ENCODE measurements around the gene CDH13.

The CDH13 gene

DNA sequence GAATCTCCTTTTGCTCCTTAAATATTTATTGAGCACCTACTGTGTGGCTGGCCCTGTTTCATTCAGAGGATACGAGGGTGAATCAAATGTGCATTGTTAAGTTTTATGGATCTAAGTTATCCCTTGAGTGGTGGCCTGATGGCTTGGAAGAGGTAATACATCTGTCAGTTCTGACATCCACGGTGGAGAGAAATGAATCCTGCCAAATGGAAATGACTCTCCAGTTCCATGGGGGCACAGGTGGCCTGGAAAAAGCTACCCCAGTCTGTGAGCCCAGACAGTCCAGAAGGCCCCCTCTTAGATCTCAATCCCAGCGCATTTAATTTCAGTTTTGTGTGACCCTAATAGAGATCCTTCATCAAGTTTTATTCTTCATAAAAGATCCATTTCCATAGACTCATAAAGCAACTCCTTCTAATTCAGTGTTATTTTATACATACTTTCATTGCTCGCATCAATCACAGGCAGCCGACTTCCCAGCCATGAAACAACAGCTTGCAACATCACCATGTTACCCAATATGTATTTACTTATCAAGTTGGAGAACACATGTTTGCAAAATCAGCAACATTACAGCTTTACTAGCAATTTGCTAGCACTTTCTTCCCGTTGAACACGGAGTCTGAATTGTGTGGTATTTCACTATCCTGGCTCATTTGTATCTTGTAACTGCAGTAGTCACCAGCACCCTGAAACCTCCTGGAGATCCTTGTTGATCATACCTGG is 846.2 kb downstream of the CDH13 start:
- Histone ChIP-seq H3K79me1 (replicated peaks; ENCODE audit: low read length, poor library complexity, severe bottlenecking) (no peaks in the 10 kb centered on the region), H2AFZ (ENCODE audit: low read depth, low read length) (no peak overlapping the region), H3K4ac (ENCODE audit: low read depth in 1 of 2, low read length in 2 of 2) (no peak overlapping the region), H3K14ac (ENCODE audit: low read length in 2 of 2) (no peak overlapping the region), H3K36me3 (ENCODE audit: control insufficient read depth in 1 of 2, insufficient read depth in 2 of 2, low read depth in 1 of 2, low read length in 2 of 2) (no peaks in the 10 kb centered on the region), H3K4me2 (ENCODE audit: low read length, poor library complexity, severe bottlenecking) (no peak overlapping the region), H3K9me3 (ENCODE audit: control insufficient read depth, low read length) (no peaks in the 10 kb centered on the region), H4K91ac (ENCODE audit: low read length) (no peak overlapping the region), H2BK5ac (ENCODE audit: low read depth, low read length, poor library complexity, severe bottlenecking) (no peak overlapping the region), H4K8ac (ENCODE audit: low read length) (no peak overlapping the region), H2BK120ac (ENCODE audit: low read depth, low read length) (no peak overlapping the region), H2BK15ac (ENCODE audit: low read depth, poor library complexity, severe bottlenecking) (no peak overlapping the region), H3K9ac (ENCODE audit: low read length) (no peak overlapping the region), H3K23ac (ENCODE audit: low read length in 2 of 2) (no peak overlapping the region), H3K18ac (ENCODE audit: low read depth in 1 of 2, low read length in 2 of 2) (no peak overlapping the region), H2AK5ac (ENCODE audit: low read length, severe bottlenecking) (no peak overlapping the region), H2BK12ac (ENCODE audit: low read length in 2 of 2) (no peak overlapping the region), H3K4me1 (ENCODE audit: control insufficient read depth, insufficient read depth, low read depth, low read length) (peaks cover 13% of the 10 kb centered on the region), H3K27me3 (ENCODE audit: control insufficient read depth in 1 of 2, insufficient read depth in 1 of 2, low read length in 2 of 2) (no peaks in the 10 kb centered on the region), H3K4me3 (ENCODE audit: insufficient read depth in 1 of 2, low read depth in 1 of 2, low read length in 2 of 2) (no peak overlapping the region), H3K27ac (ENCODE audit: low read length, poor library complexity, severe bottlenecking) (no peak overlapping the region)
- WGBS, result 79% methylated on average over 7 of the region's 7 CpGs
- peak; percentile 19 for DNase-seq

DNA sequence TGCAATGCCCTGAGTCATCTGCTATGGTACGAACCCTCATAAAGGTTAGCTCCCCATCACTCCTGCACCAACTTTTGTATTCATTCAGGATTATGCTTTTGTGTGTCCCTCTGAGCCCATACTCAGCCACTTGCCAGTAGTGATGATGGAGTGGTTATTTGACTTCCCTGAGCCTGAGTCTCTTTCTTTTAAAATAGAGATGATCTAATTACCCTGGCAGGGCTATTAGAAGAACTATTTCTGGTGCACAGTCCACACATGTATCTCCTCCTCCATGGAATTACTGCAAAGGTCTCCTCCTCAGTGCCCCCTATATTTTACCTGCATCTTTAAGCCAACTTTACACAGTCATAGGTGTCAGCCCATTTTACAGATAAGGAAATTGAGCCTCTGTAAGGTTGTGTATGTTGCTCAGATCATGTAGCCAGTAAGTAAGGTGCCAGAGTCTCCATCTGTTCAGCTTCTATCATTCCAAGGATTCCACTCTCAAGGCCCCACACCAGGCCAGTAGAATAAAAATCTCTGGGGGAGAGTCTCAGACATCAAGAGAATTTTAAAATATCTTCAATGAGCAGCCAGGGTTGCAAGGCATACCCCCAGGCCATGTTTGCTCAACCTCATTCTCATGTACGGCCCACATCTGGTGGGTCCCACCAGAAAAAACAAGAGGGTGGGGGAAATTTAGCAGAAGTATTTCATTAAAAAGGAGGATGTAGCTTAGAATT is 847.3 kb downstream of the CDH13 start:
- no peak overlapping the region for H3K4ac ChIP-seq (ENCODE audit: low read depth in 1 of 2, low read length in 2 of 2)
- no peaks in the 10 kb centered on the region for H3K79me1 ChIP-seq (replicated peaks; ENCODE audit: low read length, poor library complexity, severe bottlenecking)
- no peak overlapping the region for H2BK120ac ChIP-seq (ENCODE audit: low read depth, low read length)
- H3K36me3 ChIP-seq (ENCODE audit: control insufficient read depth in 1 of 2, insufficient read depth in 2 of 2, low read depth in 1 of 2, low read length in 2 of 2), result no peaks in the 10 kb centered on the region
- no peak overlapping the region for H3K14ac ChIP-seq (ENCODE audit: low read length in 2 of 2)
- no peak overlapping the region for H4K8ac ChIP-seq (ENCODE audit: low read length)
- no peak overlapping the region for H4K91ac ChIP-seq (ENCODE audit: low read length)
- no peak overlapping the region for H3K9ac ChIP-seq (ENCODE audit: low read length)
- no peaks in the 10 kb centered on the region for H3K9me3 ChIP-seq (ENCODE audit: control insufficient read depth, low read length)
- H3K4me2 ChIP-seq (ENCODE audit: low read length, poor library complexity, severe bottlenecking), result no peak overlapping the region
- no peak overlapping the region for H2BK5ac ChIP-seq (ENCODE audit: low read depth, low read length, poor library complexity, severe bottlenecking)
- H2AK5ac ChIP-seq (ENCODE audit: low read length, severe bottlenecking), result no peak overlapping the region
- H3K23ac ChIP-seq (ENCODE audit: low read length in 2 of 2), result no peak overlapping the region
- H3K27ac ChIP-seq (ENCODE audit: low read length, poor library complexity, severe bottlenecking), result no peak overlapping the region
- H3K27me3 ChIP-seq (ENCODE audit: control insufficient read depth in 1 of 2, insufficient read depth in 1 of 2, low read length in 2 of 2), result no peaks in the 10 kb centered on the region
- H2BK12ac ChIP-seq (ENCODE audit: low read length in 2 of 2), result no peak overlapping the region
- H2AFZ ChIP-seq (ENCODE audit: low read depth, low read length), result no peak overlapping the region
- no peak overlapping the region for H2BK15ac ChIP-seq (ENCODE audit: low read depth, poor library complexity, severe bottlenecking)
- peaks cover 13% of the 10 kb centered on the region for H3K4me1 ChIP-seq (ENCODE audit: control insufficient read depth, insufficient read depth, low read depth, low read length)
- no peak overlapping the region for H3K4me3 ChIP-seq (ENCODE audit: insufficient read depth in 1 of 2, low read depth in 1 of 2, low read length in 2 of 2)
- DNase-seq, result no peak
- 100% methylated on average over 1 of the region's 2 CpGs for WGBS
- no peak overlapping the region for H3K18ac ChIP-seq (ENCODE audit: low read depth in 1 of 2, low read length in 2 of 2)

DNA sequence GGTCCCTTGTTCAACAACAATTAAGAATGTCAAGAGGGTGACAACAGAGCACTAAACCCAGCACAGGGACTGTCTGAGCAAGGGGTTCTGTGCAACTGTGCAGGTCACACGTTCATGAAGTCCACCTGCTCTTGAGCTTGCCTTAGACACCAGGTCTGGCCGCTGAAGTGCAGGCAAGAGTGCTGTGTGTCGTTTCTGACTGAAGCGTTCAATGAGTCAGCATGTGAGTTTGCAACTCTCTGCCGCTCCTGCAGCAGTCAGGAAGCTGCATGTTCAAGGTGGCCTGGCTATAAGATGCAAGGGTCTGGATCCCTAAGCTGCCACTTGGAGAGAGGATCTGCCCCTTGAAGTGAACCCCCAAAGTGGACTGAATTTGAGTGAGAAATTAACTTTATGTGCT is 848.3 kb downstream of the CDH13 start:
- Histone ChIP-seq H3K4me2 (ENCODE audit: low read length, poor library complexity, severe bottlenecking) (no peak overlapping the region), H3K14ac (ENCODE audit: low read length in 2 of 2) (no peak overlapping the region), H3K18ac (ENCODE audit: low read depth in 1 of 2, low read length in 2 of 2) (no peak overlapping the region), H3K9me3 (ENCODE audit: control insufficient read depth, low read length) (no peaks in the 10 kb centered on the region), H2AK5ac (ENCODE audit: low read length, severe bottlenecking) (no peak overlapping the region), H3K4me3 (ENCODE audit: insufficient read depth in 1 of 2, low read depth in 1 of 2, low read length in 2 of 2) (no peak overlapping the region), H2AFZ (ENCODE audit: low read depth, low read length) (no peak overlapping the region), H2BK5ac (ENCODE audit: low read depth, low read length, poor library complexity, severe bottlenecking) (no peak overlapping the region), H2BK120ac (ENCODE audit: low read depth, low read length) (no peak overlapping the region), H4K91ac (ENCODE audit: low read length) (no peak overlapping the region), H2BK15ac (ENCODE audit: low read depth, poor library complexity, severe bottlenecking) (no peak overlapping the region), H3K27ac (ENCODE audit: low read length, poor library complexity, severe bottlenecking) (no peak overlapping the region), H4K8ac (ENCODE audit: low read length) (no peak overlapping the region), H2BK12ac (ENCODE audit: low read length in 2 of 2) (no peak overlapping the region), H3K9ac (ENCODE audit: low read length) (no peak overlapping the region), H3K79me1 (replicated peaks; ENCODE audit: low read length, poor library complexity, severe bottlenecking) (no peaks in the 10 kb centered on the region), H3K27me3 (ENCODE audit: control insufficient read depth in 1 of 2, insufficient read depth in 1 of 2, low read length in 2 of 2) (no peaks in the 10 kb centered on the region), H3K4ac (ENCODE audit: low read depth in 1 of 2, low read length in 2 of 2) (no peak overlapping the region), H3K36me3 (ENCODE audit: control insufficient read depth in 1 of 2, insufficient read depth in 2 of 2, low read depth in 1 of 2, low read length in 2 of 2) (no peaks in the 10 kb centered on the region), H3K23ac (ENCODE audit: low read length in 2 of 2) (no peak overlapping the region), H3K4me1 (ENCODE audit: control insufficient read depth, insufficient read depth, low read depth, low read length) (peaks cover 6% of the 10 kb centered on the region)
- DNase-seq, result no peak
- 70% methylated on average over 5 of the region's 5 CpGs for whole genome bisulfite sequencing

DNA sequence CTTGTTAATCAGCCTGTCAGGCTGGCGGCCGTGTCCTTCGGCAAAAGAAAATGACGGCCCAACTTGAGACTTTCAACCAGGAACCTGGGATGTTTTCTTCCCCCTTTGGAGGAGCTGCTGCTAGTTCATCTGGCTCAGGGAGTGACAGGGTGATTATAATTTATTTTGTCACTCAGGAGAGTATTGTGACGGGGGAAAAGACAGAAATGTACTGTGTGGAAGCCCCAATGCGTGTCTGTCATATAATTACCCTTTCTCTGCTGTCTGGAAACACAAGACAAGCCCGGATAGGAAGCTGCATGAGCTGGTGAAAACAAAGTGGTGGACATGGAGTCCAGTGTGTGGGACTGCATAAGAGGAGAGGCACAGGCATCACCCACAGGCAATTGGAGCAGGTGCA is 854.8 kb downstream of the CDH13 start:
- WGBS, result 94% methylated on average over 7 of the region's 7 CpGs

More for the DNA sequence above, 854.8 kb downstream of the CDH13 start:
- Histone ChIP-seq H3K23ac (ENCODE audit: low read length in 2 of 2) (no peak overlapping the region), H3K27me3 (ENCODE audit: control insufficient read depth in 1 of 2, insufficient read depth in 1 of 2, low read length in 2 of 2) (no peaks in the 10 kb centered on the region), H2AFZ (ENCODE audit: low read depth, low read length) (no peak overlapping the region), H3K18ac (ENCODE audit: low read depth in 1 of 2, low read length in 2 of 2) (no peak overlapping the region), H2BK120ac (ENCODE audit: low read depth, low read length) (no peak overlapping the region), H3K27ac (ENCODE audit: low read length, poor library complexity, severe bottlenecking) (no peak overlapping the region), H3K4ac (ENCODE audit: low read depth in 1 of 2, low read length in 2 of 2) (no peak overlapping the region), H3K4me2 (ENCODE audit: low read length, poor library complexity, severe bottlenecking) (no peak overlapping the region), H3K9ac (ENCODE audit: low read length) (no peak overlapping the region), H2BK12ac (ENCODE audit: low read length in 2 of 2) (peak overlapping the region in 1 of 2 experiments; percentile 15), H4K8ac (ENCODE audit: low read length) (no peak overlapping the region), H3K14ac (ENCODE audit: low read length in 2 of 2) (no peak overlapping the region), H3K9me3 (ENCODE audit: control insufficient read depth, low read length) (no peaks in the 10 kb centered on the region), H2BK15ac (ENCODE audit: low read depth, poor library complexity, severe bottlenecking) (no peak overlapping the region), H2BK5ac (ENCODE audit: low read depth, low read length, poor library complexity, severe bottlenecking) (no peak overlapping the region), H3K79me1 (replicated peaks; ENCODE audit: low read length, poor library complexity, severe bottlenecking) (no peaks in the 10 kb centered on the region), H2AK5ac (ENCODE audit: low read length, severe bottlenecking) (no peak overlapping the region), H3K36me3 (ENCODE audit: control insufficient read depth in 1 of 2, insufficient read depth in 2 of 2, low read depth in 1 of 2, low read length in 2 of 2) (no peaks in the 10 kb centered on the region), H4K91ac (ENCODE audit: low read length) (no peak overlapping the region), H3K4me3 (ENCODE audit: insufficient read depth in 1 of 2, low read depth in 1 of 2, low read length in 2 of 2) (no peak overlapping the region), H3K4me1 (ENCODE audit: control insufficient read depth, insufficient read depth, low read depth, low read length) (no peaks in the 10 kb centered on the region)
- DNase-seq, result no peak
